ENCODE measurements around the gene ZBP1. TPM values are rescaled to one million over a fixed set of nuclear protein-coding genes. Genes with fewer than 3 reads are reported as not detected.
A peak's percentile ranks its signal among the peaks of the same experiment; 100 is the strongest.

Gene ZBP1
- total RNA-seq, 1 donor from 2014 or later: not detected

- DNase-seq: peak; percentile 21
- no peak for ATAC-seq (ENCODE audit: poor library complexity)
- intact Hi-C loops (cut with DNase I): loop anchor here (5.0 kb wide), 1 partner anchor 518 kb away; no protein-coding TSS in a partner anchor
Measured at GRCh38 chr20:57659517-57660180, 39.4 kb upstream of the ZBP1 start.

GRCh38 chr20:57658833-57659516, 38.7 kb upstream of the ZBP1 start:
- DNase-seq (peak; percentile 42), ATAC-seq (ENCODE audit: poor library complexity) (no peak)
- intact Hi-C loops (cut with DNase I): loop anchor here (5.0 kb wide), 1 partner anchor 518 kb away; no protein-coding TSS in a partner anchor

GRCh38 chr20:57658447-57658832, 38.2 kb upstream of the ZBP1 start:
- ATAC-seq (ENCODE audit: poor library complexity): no peak
- intact Hi-C loops (cut with DNase I): loop anchor here (5.0 kb wide), 1 partner anchor 519 kb away; no protein-coding TSS in a partner anchor
- no peak for DNase-seq

GRCh38 chr20:57657535-57658446, 37.6 kb upstream of the ZBP1 start:
- ATAC-seq (ENCODE audit: poor library complexity) (peak; percentile 86), DNase-seq (peak; percentile 74)
- intact Hi-C loops (cut with DNase I): loop anchor here (5.0 kb wide), 1 partner anchor 520 kb away; no protein-coding TSS in a partner anchor

- DNase-seq (peak; percentile 30), ATAC-seq (ENCODE audit: poor library complexity) (no peak)
- intact Hi-C loops (cut with DNase I): loop anchor here (5.0 kb wide), 1 partner anchor 520 kb away; no protein-coding TSS in a partner anchor
Measured at GRCh38 chr20:57656821-57657534, 36.8 kb upstream of the ZBP1 start.

- no peak for ATAC-seq (ENCODE audit: poor library complexity)
- peak; percentile 10 for DNase-seq
- intact Hi-C loops (cut with DNase I): loop anchor here (5.0 kb wide), 1 partner anchor 521 kb away; no protein-coding TSS in a partner anchor
Measured at GRCh38 chr20:57656252-57656820, 36.1 kb upstream of the ZBP1 start.

- no peak for ATAC-seq (ENCODE audit: poor library complexity)
- no peak for DNase-seq
- intact Hi-C loops (cut with DNase I): loop anchor here (5.0 kb wide), 1 partner anchor 522 kb away; no protein-coding TSS in a partner anchor
Measured at GRCh38 chr20:57655809-57656155, 35.6 kb upstream of the ZBP1 start.

GRCh38 chr20:57654998-57655808, 35.0 kb upstream of the ZBP1 start:
- DNase-seq (peak; percentile 33), ATAC-seq (ENCODE audit: poor library complexity) (no peak)
- intact Hi-C loops (cut with DNase I): loop anchor here (5.0 kb wide), 2 partner anchors 432 to 522 kb away; no protein-coding TSS in a partner anchor

GRCh38 chr20:57654363-57654997, 34.3 kb upstream of the ZBP1 start:
- intact Hi-C loops (cut with DNase I): loop anchor here (5.0 kb wide), 1 partner anchor 433 kb away; no protein-coding TSS in a partner anchor
- ATAC-seq (ENCODE audit: poor library complexity) (peak; percentile 73), DNase-seq (peak; percentile 55)

- no peak for ATAC-seq (ENCODE audit: poor library complexity)
- DNase-seq: no peak
- intact Hi-C loops (cut with DNase I): loop anchor here (5.0 kb wide), 1 partner anchor 433 kb away; no protein-coding TSS in a partner anchor
Measured at GRCh38 chr20:57653910-57654309, 33.7 kb upstream of the ZBP1 start.

- intact Hi-C loops (cut with DNase I): loop anchor here (5.0 kb wide), 1 partner anchor 434 kb away; no protein-coding TSS in a partner anchor
- DNase-seq (peak; percentile 37), ATAC-seq (ENCODE audit: poor library complexity) (no peak)
Measured at GRCh38 chr20:57653546-57653900, 33.3 kb upstream of the ZBP1 start.

- ATAC-seq (ENCODE audit: poor library complexity) (no peak), DNase-seq (peak; percentile 37)
- intact Hi-C loops (cut with DNase I): loop anchor here (5.0 kb wide), 1 partner anchor 434 kb away; no protein-coding TSS in a partner anchor
Measured at GRCh38 chr20:57652606-57653545, 32.6 kb upstream of the ZBP1 start.

- ATAC-seq (ENCODE audit: poor library complexity) (no peak), DNase-seq (peak; percentile 27)
- intact Hi-C loops (cut with DNase I): loop anchor here (5.0 kb wide), 1 partner anchor 435 kb away; no protein-coding TSS in a partner anchor
Measured at GRCh38 chr20:57651881-57652605, 31.8 kb upstream of the ZBP1 start.

- ATAC-seq (ENCODE audit: poor library complexity) (no peak), DNase-seq (no peak)
- intact Hi-C loops (cut with DNase I): loop anchor here (5.0 kb wide), 1 partner anchor 436 kb away; no protein-coding TSS in a partner anchor
Measured at GRCh38 chr20:57650756-57651483, 30.7 kb upstream of the ZBP1 start.

All from Right ventricle myocardium superior (tissue), 1 donor.